Retinal pigment epithelial cell (primary cell): ENCODE measurements around the gene TPRKB.
"Not testable (repeated sequence)": the region's sequence is repeated elsewhere in the genome, so short reads cannot be mapped to it uniquely, and the experiment has no call there.

ENCODE experiments used
- DNase-seq: peaks from one replicate; pipeline ENCODE4 v3.0.0-alpha.2; 2010; ENCODE audit warnings: low read depth
- H3K4me3 ChIP-seq: 2 replicates; pipeline ENCODE4 v1.5.1; 2011; ENCODE audit warnings: mild to moderate bottlenecking, low read length, control low read depth, moderate library complexity
- CTCF ChIP-seq: conservative IDR thresholded peaks from 2 replicates; pipeline ENCODE4 v1.5.1; 2011; ENCODE audit warnings: low read depth, low read length, control low read depth, inconsistent platforms

The TPRKB gene

GRCh38 chr2:73736855-73737779 lies at the start of gene TPRKB:
Gene TPRKB (minus strand): TSS chr2:73737345. CDS start chr2:73734569, 2,776 bp downstream.
- DNase-seq, result peak; percentile 90
- H3K4me3 ChIP-seq, result peak within 1 kb of the TSS; percentile 98
- TF ChIP-seq CTCF, result no peak

- H3K4me3 ChIP-seq, result peak within 1 kb of the TSS; percentile 12
- not testable (repeated sequence) for DNase-seq
Measured at GRCh38 chr2:73783883-73784282, 46.7 kb upstream of the TPRKB start, which contains the start of gene C2orf78. Gene C2orf78 (plus strand): TSS chr2:73784183. CDS start chr2:73784310, 127 bp downstream.

- H3K4me3 ChIP-seq, result peak overlapping the region; percentile 12
- not testable (repeated sequence) for DNase-seq
Measured at GRCh38 chr2:73783402-73783801, 46.3 kb upstream of the TPRKB start.

- DNase-seq, result no peak
- TF ChIP-seq CTCF, result no peak
- H3K4me3 ChIP-seq, result peak overlapping the region; percentile 83
Measured at GRCh38 chr2:73780237-73780582, 43.1 kb upstream of the TPRKB start.

GRCh38 chr2:73779467-73780236 lies 42.5 kb upstream of the TPRKB start, which contains the start of gene DUSP11:
Gene DUSP11 (minus strand): TSS chr2:73780103. CDS start chr2:73779974, 129 bp downstream.
- TF ChIP-seq CTCF, result peak; percentile 97
- DNase-seq, result peak; percentile 66
- peak within 1 kb of the TSS; percentile 83 for H3K4me3 ChIP-seq

GRCh38 chr2:73778867-73779466 lies 41.8 kb upstream of the TPRKB start:
- DNase-seq, result not testable (repeated sequence)
- H3K4me3 ChIP-seq, result peak overlapping the region; percentile 83

GRCh38 chr2:73776869-73777519 lies 39.8 kb upstream of the TPRKB start:
- no peak overlapping the region for H3K4me3 ChIP-seq
- peak; percentile 31 for DNase-seq
- TF ChIP-seq CTCF, result no peak

GRCh38 chr2:73776381-73776780 lies 39.2 kb upstream of the TPRKB start:
- TF ChIP-seq CTCF, result no peak
- DNase-seq, result no peak
- H3K4me3 ChIP-seq, result no peak overlapping the region
